ENCODE measurements around the gene KCNQ1. TPM values are rescaled to one million over a fixed set of nuclear protein-coding genes. Genes with fewer than 3 reads are reported as not detected.
A peak's percentile ranks its signal among the peaks of the same experiment; 100 is the strongest.

Gene KCNQ1
- total and polyA plus RNA-seq, 2 of the 13 experiments (the other 11 are each of a cell fraction or from before 2014, with no cell fraction given), result 0.02 to 0.08 TPM

DNA sequence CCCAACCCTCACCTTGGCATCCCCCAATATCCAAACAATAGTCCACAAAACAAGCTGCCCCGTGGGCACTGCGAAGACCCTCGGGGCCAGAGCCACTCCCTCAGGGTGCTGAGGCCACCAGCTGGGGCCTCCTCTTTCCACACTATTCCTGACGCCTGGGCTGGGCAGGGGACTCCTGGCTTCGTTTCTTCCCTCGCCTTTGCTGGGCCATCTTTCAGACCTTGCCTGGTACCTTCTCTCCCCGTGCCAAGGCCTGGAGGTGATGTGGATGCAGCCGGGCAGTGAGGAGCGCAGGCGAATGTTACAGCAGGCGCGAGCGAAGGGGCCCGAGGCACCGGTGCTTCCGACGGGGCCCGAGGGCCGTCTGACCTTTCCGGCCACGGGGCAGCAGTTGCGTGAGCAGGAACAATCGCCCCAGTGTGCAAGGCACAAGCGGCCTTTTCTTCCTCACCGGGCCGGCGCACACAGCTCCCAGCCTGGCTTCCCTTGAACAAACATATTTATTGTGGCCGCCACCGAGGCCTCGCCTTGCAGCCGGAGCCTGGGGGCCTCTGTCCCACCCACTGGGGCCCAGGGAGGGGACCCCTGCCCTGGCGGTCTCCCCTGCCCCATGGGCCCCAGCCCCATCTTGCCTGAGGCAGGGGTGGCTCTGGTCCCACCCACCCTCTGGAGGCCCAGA lies 287.6 kb downstream of the KCNQ1 start (continued):
- TF ChIP-seq, protein P1, sequence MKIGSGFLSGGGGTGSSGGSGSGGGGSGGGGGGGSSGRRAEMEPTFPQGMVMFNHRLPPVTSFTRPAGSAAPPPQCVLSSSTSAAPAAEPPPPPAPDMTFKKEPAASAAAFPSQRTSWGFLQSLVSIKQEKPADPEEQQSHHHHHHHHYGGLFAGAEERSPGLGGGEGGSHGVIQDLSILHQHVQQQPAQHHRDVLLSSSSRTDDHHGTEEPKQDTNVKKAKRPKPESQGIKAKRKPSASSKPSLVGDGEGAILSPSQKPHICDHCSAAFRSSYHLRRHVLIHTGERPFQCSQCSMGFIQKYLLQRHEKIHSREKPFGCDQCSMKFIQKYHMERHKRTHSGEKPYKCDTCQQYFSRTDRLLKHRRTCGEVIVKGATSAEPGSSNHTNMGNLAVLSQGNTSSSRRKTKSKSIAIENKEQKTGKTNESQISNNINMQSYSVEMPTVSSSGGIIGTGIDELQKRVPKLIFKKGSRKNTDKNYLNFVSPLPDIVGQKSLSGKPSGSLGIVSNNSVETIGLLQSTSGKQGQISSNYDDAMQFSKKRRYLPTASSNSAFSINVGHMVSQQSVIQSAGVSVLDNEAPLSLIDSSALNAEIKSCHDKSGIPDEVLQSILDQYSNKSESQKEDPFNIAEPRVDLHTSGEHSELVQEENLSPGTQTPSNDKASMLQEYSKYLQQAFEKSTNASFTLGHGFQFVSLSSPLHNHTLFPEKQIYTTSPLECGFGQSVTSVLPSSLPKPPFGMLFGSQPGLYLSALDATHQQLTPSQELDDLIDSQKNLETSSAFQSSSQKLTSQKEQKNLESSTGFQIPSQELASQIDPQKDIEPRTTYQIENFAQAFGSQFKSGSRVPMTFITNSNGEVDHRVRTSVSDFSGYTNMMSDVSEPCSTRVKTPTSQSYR (CRISPR knock-in tag; IDR thresholded peaks at IDR 0.05; ENCODE audit: borderline replicate concordance), result peak; percentile 71; the same call in 1 of the 2 replicates
- TF ChIP-seq ZNF660 (CRISPR knock-in tag; IDR thresholded peaks at IDR 0.05; ENCODE audit: borderline replicate concordance, low read depth), result no peak
- TF ChIP-seq MIER2 (CRISPR knock-in tag; IDR thresholded peaks at IDR 0.05), result 0 out of 2 replicates have a peak, but pooled peaks have one; percentile 10
- no peak for TF ChIP-seq ZNF235 (CRISPR knock-in tag; IDR thresholded peaks at IDR 0.05; ENCODE audit: borderline replicate concordance)
- TF ChIP-seq ZNF747 (CRISPR knock-in tag; IDR thresholded peaks at IDR 0.05; ENCODE audit: borderline replicate concordance), result peak; percentile 93
- TF ChIP-seq HCFC1 (IDR thresholded peaks at IDR 0.05; ENCODE audit: low read depth, low read length), result no peak
- TF ChIP-seq ZNF598 (CRISPR knock-in tag; IDR thresholded peaks at IDR 0.05; ENCODE audit: borderline replicate concordance), result 0 out of 2 replicates have a peak, but pooled peaks have one; percentile 44
- peak; percentile 52 for TF ChIP-seq CBX1 (IDR thresholded peaks at IDR 0.05; ENCODE audit: low read depth)
- no peak for TF ChIP-seq ZBTB4 (CRISPR knock-in tag; IDR thresholded peaks at IDR 0.05; ENCODE audit: borderline replicate concordance)
- TF ChIP-seq STAT6 (CRISPR knock-in tag; IDR thresholded peaks at IDR 0.05; ENCODE audit: borderline replicate concordance), result no peak
- peak; percentile 33; the same call in 1 of the 2 replicates for TF ChIP-seq ZNF430 (CRISPR knock-in tag; IDR thresholded peaks at IDR 0.05)
- no peak for TF ChIP-seq HOXA7 (CRISPR knock-in tag; IDR thresholded peaks at IDR 0.05)
- peak; percentile 62 for TF ChIP-seq ZNF263 (CRISPR knock-in tag; IDR thresholded peaks at IDR 0.05)
- TF ChIP-seq HOXA5 (CRISPR knock-in tag; IDR thresholded peaks at IDR 0.05), result no peak; the same call in 1 of the 2 replicates
- TF ChIP-seq, protein P2, sequence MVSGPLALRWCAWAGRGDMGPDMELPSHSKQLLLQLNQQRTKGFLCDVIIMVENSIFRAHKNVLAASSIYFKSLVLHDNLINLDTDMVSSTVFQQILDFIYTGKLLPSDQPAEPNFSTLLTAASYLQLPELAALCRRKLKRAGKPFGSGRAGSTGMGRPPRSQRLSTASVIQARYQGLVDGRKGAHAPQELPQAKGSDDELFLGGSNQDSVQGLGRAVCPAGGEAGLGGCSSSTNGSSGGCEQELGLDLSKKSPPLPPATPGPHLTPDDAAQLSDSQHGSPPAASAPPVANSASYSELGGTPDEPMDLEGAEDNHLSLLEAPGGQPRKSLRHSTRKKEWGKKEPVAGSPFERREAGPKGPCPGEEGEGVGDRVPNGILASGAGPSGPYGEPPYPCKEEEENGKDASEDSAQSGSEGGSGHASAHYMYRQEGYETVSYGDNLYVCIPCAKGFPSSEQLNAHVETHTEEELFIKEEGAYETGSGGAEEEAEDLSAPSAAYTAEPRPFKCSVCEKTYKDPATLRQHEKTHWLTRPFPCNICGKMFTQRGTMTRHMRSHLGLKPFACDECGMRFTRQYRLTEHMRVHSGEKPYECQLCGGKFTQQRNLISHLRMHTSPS (CRISPR knock-in tag; IDR thresholded peaks at IDR 0.05; ENCODE audit: low read depth), result peak; percentile 95
- peak; percentile 71 for TF ChIP-seq TEAD3 (CRISPR knock-in tag; optimal IDR thresholded peaks at IDR 0.05; ENCODE audit: borderline replicate concordance)
- TF ChIP-seq, protein P3, sequence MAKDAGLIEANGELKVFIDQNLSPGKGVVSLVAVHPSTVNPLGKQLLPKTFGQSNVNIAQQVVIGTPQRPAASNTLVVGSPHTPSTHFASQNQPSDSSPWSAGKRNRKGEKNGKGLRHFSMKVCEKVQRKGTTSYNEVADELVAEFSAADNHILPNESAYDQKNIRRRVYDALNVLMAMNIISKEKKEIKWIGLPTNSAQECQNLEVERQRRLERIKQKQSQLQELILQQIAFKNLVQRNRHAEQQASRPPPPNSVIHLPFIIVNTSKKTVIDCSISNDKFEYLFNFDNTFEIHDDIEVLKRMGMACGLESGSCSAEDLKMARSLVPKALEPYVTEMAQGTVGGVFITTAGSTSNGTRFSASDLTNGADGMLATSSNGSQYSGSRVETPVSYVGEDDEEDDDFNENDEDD (CRISPR knock-in tag; IDR thresholded peaks at IDR 0.05; ENCODE audit: borderline replicate concordance), result peak; percentile 49; the same call in 1 of the 2 replicates

Measured in HepG2 (cell line).